HepG2 (cell line): ENCODE results near the gene VSIG8. TPM values are rescaled to one million over a fixed set of nuclear protein-coding genes. Genes with fewer than 3 reads are reported as not detected.

ENCODE experiments used
- ATAC-seq: fragments of 200-7000 bp; cut with Tn5 transposase; 3 replicates; pipeline ENCODE4 v1.9.1; 2020; ENCODE audit warnings: mild to moderate bottlenecking, moderate library complexity
- BruUV-seq: library from RNA; stranded (reverse); fragments of 400-500 nt; replicated peaks from 2 replicates; lab custom pipeline; 2021; lab: Mats Ljungman, UMichigan
- CTCF ChIA-PET: fragments of 300-600 bp; formaldehyde crosslinking; extraction: SDS; loops from one replicate; lab custom pipeline; 2021; ENCODE audit warnings: low total read pairs, inconsistent platforms, low intra/inter-chr PET ratio; lab: Yijun Ruan, JAX
- POLR2A ChIA-PET: fragments of 350-600 bp; sonication (Branson Sonifier 250); formaldehyde crosslinking; loops from one replicate; lab custom pipeline; 2020; ENCODE audit warnings: antibody characterized with exemption, inconsistent platforms; lab: Yijun Ruan, JAX
- DNase-seq: peaks from one replicate; pipeline ENCODE4 v3.0.0-alpha.2; 2015; ENCODE audit warnings: low spot score
- FAIRE-seq: peaks from 3 replicates; lab custom pipeline; 2011; peaks lifted over from hg19 to GRCh38; lab: Jason Lieb, UNC
- H2AFZ ChIP-seq: one replicate; pipeline ENCODE4 v1.6.1; 2011; ENCODE audit warnings: low read length, inconsistent platforms
- H3K27ac ChIP-seq: fragments of 300-600 bp; 3 replicates; pipeline ENCODE4 v1.8.0; 2011; ENCODE audit warnings: mixed run types, mild to moderate bottlenecking, mixed read lengths, low read length, inconsistent platforms; ENCODE audit not compliant: insufficient read depth; ENCODE audit errors: extremely low read length
- H3K27me3 ChIP-seq, 2 experiments: fragments of 200-600 bp in 1 of 2; 2 replicates in 1 of 2; 3 replicates in 1 of 2; pipeline versions ENCODE4 v1.6.0 to v1.8.0; 2011; ENCODE audit warnings: low read length in 2 of 2, mild to moderate bottlenecking in 2 of 2, moderate library complexity in 2 of 2, inconsistent platforms in 1 of 2; ENCODE audit not compliant: insufficient read depth in 2 of 2, control insufficient read depth in 1 of 2
- H3K36me3 ChIP-seq, 2 experiments: fragments of 200-600 bp in 1 of 2; replicated peaks in 1 of 2; 2 replicates in 1 of 2; 3 replicates in 1 of 2; pipeline versions ENCODE4 v1.5.1 to v1.8.0; 2011; ENCODE audit warnings: low read length in 2 of 2, inconsistent platforms in 1 of 2; ENCODE audit not compliant: insufficient read depth in 2 of 2, control insufficient read depth in 1 of 2
- H3K4me1 ChIP-seq: 2 replicates; pipeline ENCODE4 v1.5.1; 2012; ENCODE audit warnings: low read length, inconsistent platforms; ENCODE audit not compliant: insufficient read depth
- H3K4me2 ChIP-seq: 2 replicates; pipeline ENCODE4 v1.6.0; 2011; ENCODE audit warnings: low read depth, low read length, inconsistent platforms
- H3K4me3 ChIP-seq, 3 experiments: fragments of 200-600 bp in 1 of 3; sonication (generic), shearing (Covaris generic) in 1 of 3; replicated peaks in 1 of 3; 2 replicates each; pipeline ENCODE4 v1.5.1; 2011 to 2016; ENCODE audit warnings: low read length in 3 of 3, inconsistent platforms in 2 of 3, low read depth in 2 of 3, mild to moderate bottlenecking in 2 of 3, control low read depth in 1 of 3, mixed read lengths in 1 of 3; ENCODE audit not compliant: insufficient read depth in 1 of 3
- H3K79me2 ChIP-seq: one replicate; pipeline ENCODE4 v1.6.1; 2011; ENCODE audit warnings: low read length, inconsistent platforms; ENCODE audit not compliant: insufficient read depth
- H3K9ac ChIP-seq: 2 replicates; pipeline ENCODE4 v1.6.0; 2011; ENCODE audit warnings: mild to moderate bottlenecking, low read depth, low read length, inconsistent platforms; ENCODE audit not compliant: insufficient read depth
- H3K9me3 ChIP-seq: 2 replicates; pipeline ENCODE4 v1.5.1; 2012; ENCODE audit warnings: mild to moderate bottlenecking, low read length
- H4K20me1 ChIP-seq: 2 replicates; pipeline ENCODE4 v1.6.0; 2011; ENCODE audit warnings: inconsistent platforms, mild to moderate bottlenecking, low read length, moderate library complexity; ENCODE audit not compliant: insufficient read depth
- FOXC1 ChIP-seq: sonication (generic); formaldehyde crosslinking; IDR thresholded peaks from 2 replicates; pipeline ENCODE4 v1.8.0; 2022; ENCODE audit warnings: mild to moderate bottlenecking, missing genetic modification reagents, borderline replicate concordance
- HDAC1 ChIP-seq: sonication (generic); formaldehyde crosslinking; IDR thresholded peaks from 2 replicates; pipeline ENCODE4 v1.5.1; 2020; ENCODE audit warnings: mild to moderate bottlenecking, missing genetic modification reagents
- MATR3 ChIP-seq: sonication (generic); formaldehyde crosslinking; IDR thresholded peaks from 2 replicates; pipeline ENCODE4 v1.4.0; 2020; ENCODE audit warnings: missing genetic modification reagents
- MTF2 ChIP-seq: sonication (generic); formaldehyde crosslinking; IDR thresholded peaks from 2 replicates; pipeline ENCODE4 v1.5.0; 2020; ENCODE audit warnings: missing genetic modification reagents, borderline replicate concordance
- POLR2A ChIP-seq, 2 experiments: IDR thresholded peaks; 2 replicates each; pipeline ENCODE4 v1.6.1; 2011; ENCODE audit warnings: low read depth in 2 of 2, low read length in 2 of 2, mild to moderate bottlenecking in 1 of 2, moderate library complexity in 1 of 2; ENCODE audit not compliant: insufficient read depth in 1 of 2
- POLR2AphosphoS2 ChIP-seq: IDR thresholded peaks from 2 replicates; pipeline ENCODE4 v1.6.1; 2011; ENCODE audit warnings: low read depth, low read length, improper control_type of control experiment
- RAD51 ChIP-seq: fragments of 450-650 bp; IDR thresholded peaks from 2 replicates; pipeline ENCODE4 v1.6.1; 2016; ENCODE audit warnings: borderline replicate concordance
- SALL2 ChIP-seq: sonication (generic); formaldehyde crosslinking; IDR thresholded peaks from 2 replicates; pipeline ENCODE4 v1.8.1; 2023; ENCODE audit warnings: mild to moderate bottlenecking, missing genetic modification reagents, inconsistent platforms
- ZNF431 ChIP-seq: sonication (generic); formaldehyde crosslinking; IDR thresholded peaks from 2 replicates; pipeline ENCODE4 v1.9.0; 2022; ENCODE audit warnings: missing genetic modification reagents, low read depth, mild to moderate bottlenecking, borderline replicate concordance
- ZNF501 ChIP-seq: sonication (generic); formaldehyde crosslinking; IDR thresholded peaks from 2 replicates; pipeline ENCODE4 v1.5.1; 2020; ENCODE audit warnings: mild to moderate bottlenecking, moderate library complexity, missing genetic modification reagents
- ZNF766 ChIP-seq: sonication (generic); formaldehyde crosslinking; IDR thresholded peaks from 2 replicates; pipeline ENCODE4 v1.5.0; 2020; ENCODE audit warnings: missing genetic modification reagents, borderline replicate concordance
- ZNF879 ChIP-seq: sonication (generic); formaldehyde crosslinking; IDR thresholded peaks from 2 replicates; pipeline ENCODE4 v1.8.1; 2023; ENCODE audit warnings: missing genetic modification reagents
- WGBS: methylation state at CpG from one replicate; pipeline ENCODE4 v1.1.6; 2017; ENCODE audit warnings: low lambda C conversion rate; 5-methylcytosine and 5-hydroxymethylcytosine counted together
- in situ Hi-C: cut with HindIII; loops from 2 replicates; pipeline ENCODE4 v1.10.0; 2017; ENCODE audit warnings: low pct_unique_long_range_greater_than_20kb; ENCODE audit not compliant: extremely low pct_ligation_motif_present
- intact Hi-C: fragments of 100-400 bp; cut with micrococcal nuclease; formaldehyde crosslinking; loops from one replicate; pipeline ENCODE4 v1.10.0; 2022; ENCODE audit not compliant: unreplicated experiment
- polyA plus RNA-seq, 8 experiments: library from polyadenylated mRNA; depleted of rRNA in 3 of 8; stranded (reverse) in 7 of 8; unstranded in 1 of 8; fragments of >200 nt; fragmentation: Illumina TruSeq in 4 of 8; extraction: Trizol in 4 of 8; gene quantifications; 2 replicates each; pipeline versions ENCODE4 v1.2.1 to v1.2.3, GENCODE V29; 2011 to 2016; ENCODE audit warnings: low read depth in 4 of 8, missing spikeins in 1 of 8, mixed read lengths in 1 of 8; ENCODE audit not compliant: insufficient read depth in 1 of 8
- total RNA-seq, 5 experiments: library from RNA; depleted of rRNA; stranded (reverse); fragments of >200 nt; fragmentation: Illumina TruSeq; extraction: Trizol; gene quantifications; 2 replicates each; pipeline ENCODE4 v1.2.3, GENCODE V29; 2016; ENCODE audit warnings: low read depth in 1 of 5
- TF ChIP-seq, protein P1 (sequence below), 2 experiments: sonication (generic) in 1 of 2; formaldehyde crosslinking in 1 of 2; IDR thresholded peaks; 2 replicates each; pipeline versions ENCODE4 v1.6.1 to v1.9.0; 2014 to 2022; ENCODE audit warnings: antibody characterized with exemption in 1 of 2, borderline replicate concordance in 1 of 2, inconsistent platforms in 1 of 2, low read depth in 1 of 2, missing genetic modification reagents in 1 of 2
- TF ChIP-seq, protein P2 (sequence below): sonication (generic); formaldehyde crosslinking; IDR thresholded peaks from 2 replicates; pipeline ENCODE4 v1.5.0; 2020; ENCODE audit warnings: mild to moderate bottlenecking, missing genetic modification reagents

VSIG8 gene
- total and polyA plus RNA-seq, 2 of the 13 experiments (the other 11 are each of a cell fraction or from before 2014, with no cell fraction given), result not detected

DNA sequence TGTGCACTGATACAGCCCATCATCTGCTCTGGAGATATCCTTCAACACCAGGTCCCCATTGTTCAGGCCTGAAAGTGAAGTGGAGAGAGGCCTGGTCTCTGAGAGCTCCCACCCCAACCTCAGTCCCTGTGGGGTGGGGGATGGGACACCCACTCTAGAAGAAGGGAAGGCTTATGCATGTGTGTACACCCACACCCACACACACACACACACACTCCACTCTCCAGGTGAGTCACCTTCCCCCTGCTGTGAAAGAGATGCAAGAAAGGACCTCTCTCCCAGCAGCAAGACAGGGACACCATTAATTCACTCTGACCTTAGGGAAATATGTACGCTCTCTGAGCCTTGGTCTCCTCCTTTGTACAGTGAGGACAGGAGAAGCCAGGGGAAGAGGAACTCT, 5.9 kb downstream of the VSIG8 start (continued):
- TF ChIP-seq POLR2A (IDR thresholded peaks at IDR 0.05; ENCODE audit: insufficient read depth in 1 of 2, low read depth in 2 of 2, low read length in 2 of 2), result no peak
- TF ChIP-seq, protein P1, sequence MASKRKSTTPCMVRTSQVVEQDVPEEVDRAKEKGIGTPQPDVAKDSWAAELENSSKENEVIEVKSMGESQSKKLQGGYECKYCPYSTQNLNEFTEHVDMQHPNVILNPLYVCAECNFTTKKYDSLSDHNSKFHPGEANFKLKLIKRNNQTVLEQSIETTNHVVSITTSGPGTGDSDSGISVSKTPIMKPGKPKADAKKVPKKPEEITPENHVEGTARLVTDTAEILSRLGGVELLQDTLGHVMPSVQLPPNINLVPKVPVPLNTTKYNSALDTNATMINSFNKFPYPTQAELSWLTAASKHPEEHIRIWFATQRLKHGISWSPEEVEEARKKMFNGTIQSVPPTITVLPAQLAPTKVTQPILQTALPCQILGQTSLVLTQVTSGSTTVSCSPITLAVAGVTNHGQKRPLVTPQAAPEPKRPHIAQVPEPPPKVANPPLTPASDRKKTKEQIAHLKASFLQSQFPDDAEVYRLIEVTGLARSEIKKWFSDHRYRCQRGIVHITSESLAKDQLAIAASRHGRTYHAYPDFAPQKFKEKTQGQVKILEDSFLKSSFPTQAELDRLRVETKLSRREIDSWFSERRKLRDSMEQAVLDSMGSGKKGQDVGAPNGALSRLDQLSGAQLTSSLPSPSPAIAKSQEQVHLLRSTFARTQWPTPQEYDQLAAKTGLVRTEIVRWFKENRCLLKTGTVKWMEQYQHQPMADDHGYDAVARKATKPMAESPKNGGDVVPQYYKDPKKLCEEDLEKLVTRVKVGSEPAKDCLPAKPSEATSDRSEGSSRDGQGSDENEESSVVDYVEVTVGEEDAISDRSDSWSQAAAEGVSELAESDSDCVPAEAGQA (IDR thresholded peaks at IDR 0.05; ENCODE audit: low read depth), result no peak
- TF ChIP-seq, protein P1 (CRISPR knock-in tag; IDR thresholded peaks at IDR 0.05; ENCODE audit: borderline replicate concordance), result no peak
- no peak for TF ChIP-seq MATR3 (CRISPR knock-in tag)
- no peak for TF ChIP-seq MTF2 (CRISPR knock-in tag)
- TF ChIP-seq ZNF766 (CRISPR knock-in tag), result no peak
- TF ChIP-seq ZNF879 (CRISPR knock-in tag), result no peak
- TF ChIP-seq, all 625 proteins: peak for 0

- in situ Hi-C loops, result no loop called here
- no peak overlapping the region for H3K4me2 ChIP-seq
- peaks cover 4 to 31% of the 10 kb centered on the region in 2 experiments; a peak in 4 of 5 replicates for H3K27me3 ChIP-seq
- no peak overlapping the region for H3K9ac ChIP-seq
- no peaks in the 10 kb centered on the region for H3K79me2 ChIP-seq
- H2AFZ ChIP-seq, result no peak overlapping the region
- H3K36me3 ChIP-seq, result no peaks in the 10 kb centered on the region
- H3K4me3 ChIP-seq, result no peak overlapping the region
- ChIA-PET POLR2A (no interaction called here), CTCF (no interaction called here)
- DNase-seq (no peak), ATAC-seq (no peak), FAIRE-seq (no peak)
- BruUV-seq, result no TSS peak
- intact Hi-C loops, result no loop called here
- no peaks in the 10 kb centered on the region for H3K4me1 ChIP-seq
- no peak overlapping the region for H3K27ac ChIP-seq
- no peaks in the 10 kb centered on the region for H3K9me3 ChIP-seq
- H4K20me1 ChIP-seq, result no peaks in the 10 kb centered on the region
- 84% methylated on average over 7 of the region's 34 CpGs for WGBS
- TF ChIP-seq ZNF431 (CRISPR knock-in tag), result no peak
- no peak for TF ChIP-seq SALL2 (CRISPR knock-in tag)
- no peak for TF ChIP-seq RAD51
- TF ChIP-seq POLR2AphosphoS2, result no peak
- TF ChIP-seq FOXC1, result no peak
- TF ChIP-seq, protein P2, sequence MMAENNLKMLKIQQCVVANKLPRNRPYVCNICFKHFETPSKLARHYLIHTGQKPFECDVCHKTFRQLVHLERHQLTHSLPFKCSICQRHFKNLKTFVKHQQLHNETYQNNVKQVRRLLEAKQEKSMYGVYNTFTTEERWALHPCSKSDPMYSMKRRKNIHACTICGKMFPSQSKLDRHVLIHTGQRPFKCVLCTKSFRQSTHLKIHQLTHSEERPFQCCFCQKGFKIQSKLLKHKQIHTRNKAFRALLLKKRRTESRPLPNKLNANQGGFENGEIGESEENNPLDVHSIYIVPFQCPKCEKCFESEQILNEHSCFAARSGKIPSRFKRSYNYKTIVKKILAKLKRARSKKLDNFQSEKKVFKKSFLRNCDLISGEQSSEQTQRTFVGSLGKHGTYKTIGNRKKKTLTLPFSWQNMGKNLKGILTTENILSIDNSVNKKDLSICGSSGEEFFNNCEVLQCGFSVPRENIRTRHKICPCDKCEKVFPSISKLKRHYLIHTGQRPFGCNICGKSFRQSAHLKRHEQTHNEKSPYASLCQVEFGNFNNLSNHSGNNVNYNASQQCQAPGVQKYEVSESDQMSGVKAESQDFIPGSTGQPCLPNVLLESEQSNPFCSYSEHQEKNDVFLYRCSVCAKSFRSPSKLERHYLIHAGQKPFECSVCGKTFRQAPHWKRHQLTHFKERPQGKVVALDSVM, result no peak
- TF ChIP-seq ZNF501, result no peak
- no peak for TF ChIP-seq HDAC1
These were observed 6.7 kb downstream of the VSIG8 start for GRCh38 chr1:159855709-159856108.
